Endodermal cell (in vitro differentiated cells): ENCODE results near the gene GSG1L. TPM values are rescaled to one million over a fixed set of nuclear protein-coding genes. Genes with fewer than 3 reads are reported as not detected.

Source experiments
- DNase-seq: peaks from one replicate; pipeline ENCODE4 v3.0.0-alpha.2; 2017
- H3K27ac ChIP-seq: 2 replicates; pipeline ENCODE4 v1.5.1; 2013; ENCODE audit warnings: mild to moderate bottlenecking, low read depth, low read length, moderate library complexity
- H3K27me3 ChIP-seq: 2 replicates; pipeline ENCODE4 v1.6.1; 2013; ENCODE audit warnings: mild to moderate bottlenecking, low read length, moderate library complexity; ENCODE audit not compliant: insufficient read depth, control insufficient read depth, poor library complexity, severe bottlenecking
- H3K36me3 ChIP-seq: 2 replicates; pipeline ENCODE4 v1.7.0; 2013; ENCODE audit warnings: mild to moderate bottlenecking, low read length, moderate library complexity; ENCODE audit not compliant: control insufficient read depth, insufficient read depth
- H3K4me1 ChIP-seq: one replicate; pipeline ENCODE4 v1.7.0; 2013; ENCODE audit warnings: low read length; ENCODE audit not compliant: control insufficient read depth, insufficient read depth
- H3K4me3 ChIP-seq: 2 replicates; pipeline ENCODE4 v1.5.1; 2013; ENCODE audit warnings: mild to moderate bottlenecking, low read length, moderate library complexity
- H3K9ac ChIP-seq: 2 replicates; pipeline ENCODE4 v1.6.1; 2013; ENCODE audit warnings: mild to moderate bottlenecking, low read length, moderate library complexity; ENCODE audit not compliant: poor library complexity, severe bottlenecking; ENCODE audit errors: extremely low read depth
- H3K9me3 ChIP-seq: 2 replicates; pipeline ENCODE4 v1.6.1; 2013; ENCODE audit warnings: mild to moderate bottlenecking, low read length, moderate library complexity; ENCODE audit not compliant: control insufficient read depth
- H3K27ac Mint-ChIP-seq: 2 replicates; pipeline ENCODE4 v1.8.0; 2020; ENCODE audit warnings: mixed read lengths
- H3K27me3 Mint-ChIP-seq: 2 replicates; pipeline ENCODE4 v1.8.0; 2021; ENCODE audit warnings: mild to moderate bottlenecking, mixed read lengths; ENCODE audit not compliant: insufficient read depth
- H3K36me3 Mint-ChIP-seq: 2 replicates; pipeline ENCODE4 v1.8.0; 2020; ENCODE audit warnings: low read depth, mixed read lengths
- H3K4me1 Mint-ChIP-seq: 2 replicates; pipeline ENCODE4 v1.8.0; 2020; ENCODE audit warnings: mixed read lengths
- H3K4me3 Mint-ChIP-seq: 2 replicates; pipeline ENCODE4 v1.8.0; 2020; ENCODE audit warnings: mild to moderate bottlenecking, moderate library complexity, mixed read lengths
- H3K9me3 Mint-ChIP-seq: 2 replicates; pipeline ENCODE4 v1.8.0; 2020; ENCODE audit warnings: mild to moderate bottlenecking, mixed read lengths
- WGBS, 2 experiments: methylation state at CpG; one replicate each; pipeline versions ENCODE4 v1.1.5 to v1.1.7; 2013; ENCODE audit warnings: missing lambda C conversion rate in 2 of 2, mixed read lengths in 1 of 2; ENCODE audit not compliant: insufficient coverage in 1 of 2, insufficient read length in 1 of 2; 5-methylcytosine and 5-hydroxymethylcytosine counted together
- total RNA-seq, 2 donors: library from RNA; stranded (reverse); fragmentation: NEBNext Ultra II Directional in 1 of 2; extraction: Animal tissue kit (Norgen Biotek cat#: 25700) in 1 of 2; gene quantifications; 2 replicates in 1 of 2; 3 replicates in 1 of 2; pipeline ENCODE4 v1.2.1, GENCODE V29; 2021
- TF ChIP-seq, protein P1 (sequence below): fragments of 200-600 bp; sonication (generic); conservative IDR thresholded peaks from 2 replicates; pipeline ENCODE4 v1.5.0; 2021; ENCODE audit warnings: antibody characterized with exemption, mild to moderate bottlenecking

Gene GSG1L
- total RNA-seq, 2 donors from 2014 or later = 0.24 TPM; not detected in 1

GRCh38 chr16:27899736-27900135 is 163.8 kb downstream of the GSG1L start:
- Mint-ChIP-seq H3K27me3 (peaks cover 9% of the 10 kb centered on the region), H3K9me3 (peaks cover 10% of the 10 kb centered on the region), H3K36me3 (no peaks in the 10 kb centered on the region), H3K4me3 (no peak overlapping the region), H3K27ac (no peak overlapping the region), H3K4me1 (no peaks in the 10 kb centered on the region)
- Histone ChIP-seq H3K27ac (no peak overlapping the region), H3K27me3 (no peaks in the 10 kb centered on the region), H3K4me1 (no peaks in the 10 kb centered on the region), H3K9me3 (no peaks in the 10 kb centered on the region), H3K36me3 (no peaks in the 10 kb centered on the region), H3K4me3 (no peak overlapping the region), H3K9ac (no peak overlapping the region)
- DNase-seq = no peak
- TF ChIP-seq, protein P1, sequence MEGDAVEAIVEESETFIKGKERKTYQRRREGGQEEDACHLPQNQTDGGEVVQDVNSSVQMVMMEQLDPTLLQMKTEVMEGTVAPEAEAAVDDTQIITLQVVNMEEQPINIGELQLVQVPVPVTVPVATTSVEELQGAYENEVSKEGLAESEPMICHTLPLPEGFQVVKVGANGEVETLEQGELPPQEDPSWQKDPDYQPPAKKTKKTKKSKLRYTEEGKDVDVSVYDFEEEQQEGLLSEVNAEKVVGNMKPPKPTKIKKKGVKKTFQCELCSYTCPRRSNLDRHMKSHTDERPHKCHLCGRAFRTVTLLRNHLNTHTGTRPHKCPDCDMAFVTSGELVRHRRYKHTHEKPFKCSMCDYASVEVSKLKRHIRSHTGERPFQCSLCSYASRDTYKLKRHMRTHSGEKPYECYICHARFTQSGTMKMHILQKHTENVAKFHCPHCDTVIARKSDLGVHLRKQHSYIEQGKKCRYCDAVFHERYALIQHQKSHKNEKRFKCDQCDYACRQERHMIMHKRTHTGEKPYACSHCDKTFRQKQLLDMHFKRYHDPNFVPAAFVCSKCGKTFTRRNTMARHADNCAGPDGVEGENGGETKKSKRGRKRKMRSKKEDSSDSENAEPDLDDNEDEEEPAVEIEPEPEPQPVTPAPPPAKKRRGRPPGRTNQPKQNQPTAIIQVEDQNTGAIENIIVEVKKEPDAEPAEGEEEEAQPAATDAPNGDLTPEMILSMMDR = no peak
- WGBS, 2 experiments = 89 to 90% methylated on average over 2 to 4 of the region's 4 CpGs

- H3K9ac ChIP-seq = no peak overlapping the region
- no peaks in the 10 kb centered on the region for H3K4me1 Mint-ChIP-seq
- no peak overlapping the region for H3K27ac ChIP-seq
- no peak overlapping the region for H3K4me3 Mint-ChIP-seq
- H3K4me1 ChIP-seq = no peaks in the 10 kb centered on the region
- no peak overlapping the region for H3K4me3 ChIP-seq
- H3K27ac Mint-ChIP-seq = no peak overlapping the region
- TF ChIP-seq, protein P1 = no peak
- H3K27me3 Mint-ChIP-seq = peaks cover 8% of the 10 kb centered on the region
- H3K36me3 Mint-ChIP-seq = no peaks in the 10 kb centered on the region
- no peak for DNase-seq
- H3K9me3 Mint-ChIP-seq = peaks cover 10% of the 10 kb centered on the region
- H3K9me3 ChIP-seq = no peaks in the 10 kb centered on the region
- WGBS, 2 experiments = 88 to 100% methylated on average over 2 to 8 of the region's 8 CpGs
- no peaks in the 10 kb centered on the region for H3K36me3 ChIP-seq
- no peaks in the 10 kb centered on the region for H3K27me3 ChIP-seq
These were observed 169.1 kb downstream of the GSG1L start for GRCh38 chr16:27894386-27894785.

DNA sequence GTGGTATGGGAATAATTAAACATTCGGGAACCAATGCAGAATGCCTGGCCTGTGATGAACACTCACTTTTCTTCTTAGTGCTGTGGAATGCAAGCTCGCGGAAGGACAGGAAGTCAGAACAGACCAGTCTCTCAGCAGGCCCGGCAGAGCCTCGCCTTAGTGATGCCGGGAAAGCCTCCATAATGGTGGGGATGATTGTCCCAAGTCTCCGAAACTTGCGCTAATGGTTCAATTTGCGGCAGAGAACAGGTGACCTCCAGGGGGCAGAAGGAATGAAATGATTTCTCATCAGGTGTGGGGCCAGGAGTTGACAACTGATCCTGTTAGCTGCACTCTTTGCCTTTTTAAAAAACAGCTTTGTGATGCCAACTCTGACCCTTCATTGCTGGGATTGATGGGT is 170.6 kb downstream of the GSG1L start:
- Histone ChIP-seq H3K27me3 (no peaks in the 10 kb centered on the region), H3K4me1 (no peaks in the 10 kb centered on the region), H3K27ac (no peak overlapping the region), H3K4me3 (no peak overlapping the region), H3K36me3 (no peaks in the 10 kb centered on the region), H3K9me3 (no peaks in the 10 kb centered on the region), H3K9ac (no peak overlapping the region)
- TF ChIP-seq, protein P1 = peak; percentile 69
- Mint-ChIP-seq H3K4me1 (no peaks in the 10 kb centered on the region), H3K27ac (no peak overlapping the region), H3K27me3 (peaks cover 8% of the 10 kb centered on the region), H3K36me3 (no peaks in the 10 kb centered on the region), H3K9me3 (peaks cover 10% of the 10 kb centered on the region), H3K4me3 (no peak overlapping the region)
- WGBS, 2 experiments = 62 to 68% methylated on average over 8 to 9 of the region's 9 CpGs
- DNase-seq = peak; percentile 79
